K562 (cell line): ENCODE measurements around the gene NTN1. TPM values are rescaled to one million over a fixed set of nuclear protein-coding genes. Genes with fewer than 3 reads are reported as not detected.

Experiments
- ATAC-seq: fragments of 200-7000 bp; cut with Tn5 transposase; 3 replicates; pipeline ENCODE4 v1.9.1; 2020; ENCODE audit warnings: moderate library complexity
- BruUV-seq: library from RNA; stranded (reverse); fragments of 400-500 nt; replicated peaks from 2 replicates; lab custom pipeline; 2021; lab: Mats Ljungman, UMichigan
- CTCF ChIA-PET: fragments of 300-600 bp; formaldehyde crosslinking; extraction: SDS; loops from one replicate; lab custom pipeline; 2021; ENCODE audit warnings: low intra/inter-chr PET ratio; lab: Yijun Ruan, JAX
- POLR2A ChIA-PET: fragments of 300-600, 350-650 bp; sonication (Branson Sonifier 250); formaldehyde crosslinking; extraction: SDS; loops from one replicate; lab custom pipeline; 2021; ENCODE audit warnings: antibody characterized with exemption, inconsistent platforms; lab: Yijun Ruan, JAX
- DNase-seq, 4 experiments: peaks; one replicate each; pipeline versions ENCODE4 v3.0.0 to v3.0.0-alpha.2; 2011 to 2018; ENCODE audit warnings: low spot score in 3 of 4, mixed read lengths in 3 of 4; ENCODE audit errors: extremely low read depth in 1 of 4
- FAIRE-seq: peaks from 2 replicates; lab custom pipeline; 2011; peaks lifted over from hg19 to GRCh38; lab: Jason Lieb, UNC
- H2AFZ ChIP-seq: 2 replicates; pipeline ENCODE4 v1.6.0; 2011; ENCODE audit warnings: low read depth, low read length, control low read depth, inconsistent platforms
- H3K27ac ChIP-seq: fragments of 200-600 bp; 3 replicates; pipeline ENCODE4 v1.8.0; 2011; ENCODE audit warnings: low read depth, mild to moderate bottlenecking, control low read depth, inconsistent platforms, low read length, moderate library complexity, mixed read lengths; ENCODE audit errors: extremely low read depth
- H3K27me3 ChIP-seq, 2 experiments: fragments of 300-600 bp in 1 of 2; 2 replicates in 1 of 2; 3 replicates in 1 of 2; pipeline versions ENCODE4 v1.6.0 to v1.8.0; 2011; ENCODE audit warnings: inconsistent platforms in 2 of 2, low read length in 2 of 2, mild to moderate bottlenecking in 1 of 2, mixed read lengths in 1 of 2, moderate library complexity in 1 of 2; ENCODE audit not compliant: control insufficient read depth in 2 of 2, insufficient read depth in 2 of 2
- H3K36me3 ChIP-seq: fragments of 300-600 bp; 3 replicates; pipeline ENCODE4 v1.8.0; 2011; ENCODE audit warnings: mild to moderate bottlenecking, low read length, inconsistent platforms; ENCODE audit not compliant: control insufficient read depth, insufficient read depth
- H3K4me1 ChIP-seq, 2 experiments: fragments of 200-600 bp in 1 of 2; replicated peaks in 1 of 2; 2 replicates in 1 of 2; 3 replicates in 1 of 2; pipeline versions ENCODE4 v1.5.1 to v1.8.0; 2011; ENCODE audit warnings: inconsistent platforms in 2 of 2, low read length in 2 of 2, mild to moderate bottlenecking in 1 of 2, mixed read lengths in 1 of 2, moderate library complexity in 1 of 2; ENCODE audit not compliant: control insufficient read depth in 2 of 2, insufficient read depth in 2 of 2
- H3K4me2 ChIP-seq: 2 replicates; pipeline ENCODE4 v1.6.1; 2011; ENCODE audit warnings: low read length, control low read depth, inconsistent platforms, mixed read lengths; ENCODE audit not compliant: insufficient read depth
- H3K4me3 ChIP-seq: fragments of 200-600 bp; sonication (generic), shearing (Covaris generic); 2 replicates; pipeline ENCODE4 v1.5.1; 2016; ENCODE audit warnings: control low read depth, inconsistent platforms
- H3K79me2 ChIP-seq: fragments of 200-600 bp; 3 replicates; pipeline ENCODE4 v1.8.0; 2011; ENCODE audit warnings: low read length, inconsistent platforms; ENCODE audit not compliant: control insufficient read depth, insufficient read depth
- H3K9ac ChIP-seq, 2 experiments: 2 replicates each; pipeline versions ENCODE4 v1.6.0 to v1.6.1; 2011; ENCODE audit warnings: low read depth in 2 of 2, low read length in 2 of 2, control low read depth in 1 of 2, inconsistent platforms in 1 of 2, mild to moderate bottlenecking in 1 of 2, mixed read lengths in 1 of 2; ENCODE audit not compliant: insufficient read depth in 1 of 2
- H3K9me1 ChIP-seq: one replicate; pipeline ENCODE4 v1.6.0; 2011; ENCODE audit warnings: inconsistent platforms, mild to moderate bottlenecking, low read length, moderate library complexity; ENCODE audit not compliant: control insufficient read depth, insufficient read depth
- H3K9me3 ChIP-seq: replicated peaks from 2 replicates; pipeline ENCODE4 v1.5.1; 2011; ENCODE audit warnings: low read depth, low read length, inconsistent platforms; ENCODE audit not compliant: control insufficient read depth, insufficient read depth
- H4K20me1 ChIP-seq: replicated peaks from 2 replicates; pipeline ENCODE4 v1.6.1; 2011; ENCODE audit warnings: low read length, inconsistent platforms, mixed read lengths; ENCODE audit not compliant: control insufficient read depth, insufficient read depth
- MBD2 ChIP-seq: sonication (generic); IDR thresholded peaks from 2 replicates; pipeline ENCODE4 v1.6.1; 2016; ENCODE audit warnings: low read depth, borderline replicate concordance
- MED1 ChIP-seq: sonication (generic); formaldehyde crosslinking; IDR thresholded peaks from 2 replicates; pipeline ENCODE4 v1.8.1; 2023; ENCODE audit warnings: missing genetic modification reagents, borderline replicate concordance
- NFIC ChIP-seq: fragments of 450-650 bp; IDR thresholded peaks from 2 replicates; pipeline ENCODE4 v1.6.1; 2017; ENCODE audit warnings: mild to moderate bottlenecking, inconsistent platforms
- SAP30 ChIP-seq: fragments of 200-600 bp; sonication (generic); IDR thresholded peaks from 2 replicates; pipeline ENCODE4 v1.6.1; 2012; ENCODE audit warnings: borderline replicate concordance, low read depth, mild to moderate bottlenecking, moderate library complexity, low read length, control low read depth, inconsistent platforms; ENCODE audit not compliant: insufficient read depth, poor library complexity, severe bottlenecking
- THRAP3 ChIP-seq: fragments of 450-650 bp; IDR thresholded peaks from 2 replicates; pipeline ENCODE4 v1.6.1; 2016; ENCODE audit warnings: mild to moderate bottlenecking, inconsistent platforms, borderline replicate concordance
- U2AF1 ChIP-seq: fragments of 200-400 bp; formaldehyde crosslinking; optimal IDR thresholded peaks from 2 replicates; pipeline ENCODE3; 2017; ENCODE audit warnings: mild to moderate bottlenecking, low read depth, low read length, moderate library complexity
- ZC3H8 ChIP-seq: fragments of 450-650 bp; IDR thresholded peaks from 2 replicates; pipeline ENCODE4 v1.6.1; 2017
- ZNF354B ChIP-seq: fragments of 250-450 bp; sonication (Bioruptor Pico); IDR thresholded peaks from 2 replicates; pipeline ENCODE4 v1.4.0; 2020
- WGBS: fragments of 100-300 bp; shearing (Covaris generic); methylation state at CpG from one replicate; pipeline ENCODE4 v1.1.6; 2016; ENCODE audit warnings: low coverage, mixed read lengths; ENCODE audit not compliant: insufficient coverage; ENCODE audit errors: missing lambda C conversion rate; 5-methylcytosine and 5-hydroxymethylcytosine counted together
- in situ Hi-C: fragments of 300-500 bp; cut with MboI; formaldehyde crosslinking; loops from 4 replicates; pipeline ENCODE4 v1.15.0; 2018; ENCODE audit warnings: inconsistent platforms, mixed read lengths
- intact Hi-C: fragments of 100-400 bp; cut with micrococcal nuclease; formaldehyde crosslinking; loops from 2 replicates; pipeline ENCODE4 v1.14.2; 2022
- polyA plus RNA-seq, 8 experiments: library from polyadenylated mRNA; depleted of rRNA in 4 of 8; stranded (reverse) in 5 of 8; unstranded in 3 of 8; fragments of >200 nt; fragmentation: Nextera tagmentation in 2 of 8; fragmentation: Illumina TruSeq in 1 of 8; extraction: Ambion mirVana in 2 of 8; extraction: Trizol in 1 of 8; gene quantifications; 2 replicates each; pipeline versions ENCODE4 v1.2.1 to v1.2.3, GENCODE V29; 2011 to 2014; ENCODE audit warnings: inconsistent platforms in 1 of 8, missing spikeins in 1 of 8
- total RNA-seq, 7 experiments: library from RNA; depleted of rRNA in 6 of 7; stranded (reverse); fragments of >200 nt in 6 of 7; fragmentation: Illumina TruSeq in 2 of 7; extraction: Trizol in 2 of 7; gene quantifications; 2 replicates each; pipeline versions ENCODE4 v1.2.1 to v1.2.3, GENCODE V29; 2011 to 2021; ENCODE audit warnings: low replicate concordance in 1 of 7
- TF ChIP-seq, protein P1 (sequence below): fragments of 250-450 bp; sonication (Bioruptor Pico); IDR thresholded peaks from 2 replicates; pipeline ENCODE4 v1.4.0; 2020; ENCODE audit warnings: mild to moderate bottlenecking, moderate library complexity
- TF ChIP-seq, protein P2 (sequence below): fragments of 450-650 bp; IDR thresholded peaks from 2 replicates; pipeline ENCODE4 v1.6.1; 2018; ENCODE audit not compliant: partially characterized antibody
- TF ChIP-seq, protein P3 (sequence below): fragments of 250-450 bp; sonication (Bioruptor Pico); IDR thresholded peaks from 2 replicates; pipeline ENCODE4 v1.8.0; 2022; ENCODE audit warnings: moderate library complexity, mild to moderate bottlenecking, inconsistent platforms
- TF ChIP-seq, protein P4 (sequence below): sonication (generic); formaldehyde crosslinking; IDR thresholded peaks from 2 replicates; pipeline ENCODE4 v1.8.1; 2022; ENCODE audit warnings: missing genetic modification reagents

The NTN1 gene
- total and polyA plus RNA-seq, 9 of the 15 experiments (the other 6 are each of a cell fraction or from before 2014, with no cell fraction given), result 0.02 TPM; not detected in 8

DNA sequence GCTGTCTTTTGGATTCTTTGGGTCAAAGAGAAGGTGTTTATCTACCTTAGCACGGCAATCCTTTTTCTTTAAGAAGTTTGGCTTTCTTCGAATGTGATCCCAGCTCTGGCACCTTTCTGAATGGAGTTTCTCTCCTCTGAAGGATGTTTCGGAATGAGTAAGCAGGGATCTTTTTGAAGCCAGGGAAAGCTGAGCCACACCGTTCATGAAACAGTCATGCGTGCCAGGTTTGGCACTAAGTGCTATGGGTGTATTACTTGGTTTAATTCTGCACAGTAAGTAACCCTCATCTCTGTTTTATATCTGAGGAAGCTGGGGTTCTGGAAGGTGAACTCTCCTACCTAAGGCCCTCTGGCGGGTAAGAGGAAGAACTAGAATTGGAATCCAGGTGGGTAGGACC lies 234.5 kb downstream of the NTN1 start:
- POLR2A ChIA-PET, result no interaction called here
- in situ Hi-C loops (no loop called here), intact Hi-C loops (no loop called here)
- FAIRE-seq, result no peak
- BruUV-seq, result no TSS peak
- Histone ChIP-seq H2AFZ (no peak overlapping the region), H3K9me1 (no peaks in the 10 kb centered on the region), H3K9ac (no peak overlapping the region), H4K20me1 (0 out of 2 replicates have a peak, but pooled peaks cover 3% of the 10 kb centered on the region), H3K4me1 (no peaks in the 10 kb centered on the region), H3K4me3 (no peak overlapping the region), H3K9me3 (no peaks in the 10 kb centered on the region), H3K79me2 (no peaks in the 10 kb centered on the region), H3K36me3 (no peaks in the 10 kb centered on the region), H3K4me2 (no peak overlapping the region), H3K27me3 (peaks cover 7 to 23% of the 10 kb centered on the region in 2 experiments; a peak in 3 of 5 replicates), H3K27ac (no peak overlapping the region)
- ATAC-seq, result no peak
- WGBS, result 0% methylated on average over 6 of the region's 6 CpGs
- no peak for DNase-seq
- CTCF ChIA-PET, result no interaction called here
- TF ChIP-seq MBD2 (no peak), SAP30 (no peak), ZC3H8 (no peak), ZNF354B (CRISPR knock-in tag) (no peak), U2AF1 (no peak), MED1 (CRISPR knock-in tag) (no peak), NFIC (no peak), THRAP3 (no peak)
- TF ChIP-seq, protein P1, sequence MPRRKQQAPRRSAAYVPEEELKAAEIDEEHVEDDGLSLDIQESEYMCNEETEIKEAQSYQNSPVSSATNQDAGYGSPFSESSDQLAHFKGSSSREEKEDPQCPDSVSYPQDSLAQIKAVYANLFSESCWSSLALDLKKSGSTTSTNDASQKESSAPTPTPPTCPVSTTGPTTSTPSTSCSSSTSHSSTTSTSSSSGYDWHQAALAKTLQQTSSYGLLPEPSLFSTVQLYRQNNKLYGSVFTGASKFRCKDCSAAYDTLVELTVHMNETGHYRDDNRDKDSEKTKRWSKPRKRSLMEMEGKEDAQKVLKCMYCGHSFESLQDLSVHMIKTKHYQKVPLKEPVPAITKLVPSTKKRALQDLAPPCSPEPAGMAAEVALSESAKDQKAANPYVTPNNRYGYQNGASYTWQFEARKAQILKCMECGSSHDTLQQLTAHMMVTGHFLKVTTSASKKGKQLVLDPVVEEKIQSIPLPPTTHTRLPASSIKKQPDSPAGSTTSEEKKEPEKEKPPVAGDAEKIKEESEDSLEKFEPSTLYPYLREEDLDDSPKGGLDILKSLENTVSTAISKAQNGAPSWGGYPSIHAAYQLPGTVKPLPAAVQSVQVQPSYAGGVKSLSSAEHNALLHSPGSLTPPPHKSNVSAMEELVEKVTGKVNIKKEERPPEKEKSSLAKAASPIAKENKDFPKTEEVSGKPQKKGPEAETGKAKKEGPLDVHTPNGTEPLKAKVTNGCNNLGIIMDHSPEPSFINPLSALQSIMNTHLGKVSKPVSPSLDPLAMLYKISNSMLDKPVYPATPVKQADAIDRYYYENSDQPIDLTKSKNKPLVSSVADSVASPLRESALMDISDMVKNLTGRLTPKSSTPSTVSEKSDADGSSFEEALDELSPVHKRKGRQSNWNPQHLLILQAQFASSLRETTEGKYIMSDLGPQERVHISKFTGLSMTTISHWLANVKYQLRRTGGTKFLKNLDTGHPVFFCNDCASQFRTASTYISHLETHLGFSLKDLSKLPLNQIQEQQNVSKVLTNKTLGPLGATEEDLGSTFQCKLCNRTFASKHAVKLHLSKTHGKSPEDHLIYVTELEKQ (CRISPR knock-in tag), result no peak
- TF ChIP-seq, protein P2, sequence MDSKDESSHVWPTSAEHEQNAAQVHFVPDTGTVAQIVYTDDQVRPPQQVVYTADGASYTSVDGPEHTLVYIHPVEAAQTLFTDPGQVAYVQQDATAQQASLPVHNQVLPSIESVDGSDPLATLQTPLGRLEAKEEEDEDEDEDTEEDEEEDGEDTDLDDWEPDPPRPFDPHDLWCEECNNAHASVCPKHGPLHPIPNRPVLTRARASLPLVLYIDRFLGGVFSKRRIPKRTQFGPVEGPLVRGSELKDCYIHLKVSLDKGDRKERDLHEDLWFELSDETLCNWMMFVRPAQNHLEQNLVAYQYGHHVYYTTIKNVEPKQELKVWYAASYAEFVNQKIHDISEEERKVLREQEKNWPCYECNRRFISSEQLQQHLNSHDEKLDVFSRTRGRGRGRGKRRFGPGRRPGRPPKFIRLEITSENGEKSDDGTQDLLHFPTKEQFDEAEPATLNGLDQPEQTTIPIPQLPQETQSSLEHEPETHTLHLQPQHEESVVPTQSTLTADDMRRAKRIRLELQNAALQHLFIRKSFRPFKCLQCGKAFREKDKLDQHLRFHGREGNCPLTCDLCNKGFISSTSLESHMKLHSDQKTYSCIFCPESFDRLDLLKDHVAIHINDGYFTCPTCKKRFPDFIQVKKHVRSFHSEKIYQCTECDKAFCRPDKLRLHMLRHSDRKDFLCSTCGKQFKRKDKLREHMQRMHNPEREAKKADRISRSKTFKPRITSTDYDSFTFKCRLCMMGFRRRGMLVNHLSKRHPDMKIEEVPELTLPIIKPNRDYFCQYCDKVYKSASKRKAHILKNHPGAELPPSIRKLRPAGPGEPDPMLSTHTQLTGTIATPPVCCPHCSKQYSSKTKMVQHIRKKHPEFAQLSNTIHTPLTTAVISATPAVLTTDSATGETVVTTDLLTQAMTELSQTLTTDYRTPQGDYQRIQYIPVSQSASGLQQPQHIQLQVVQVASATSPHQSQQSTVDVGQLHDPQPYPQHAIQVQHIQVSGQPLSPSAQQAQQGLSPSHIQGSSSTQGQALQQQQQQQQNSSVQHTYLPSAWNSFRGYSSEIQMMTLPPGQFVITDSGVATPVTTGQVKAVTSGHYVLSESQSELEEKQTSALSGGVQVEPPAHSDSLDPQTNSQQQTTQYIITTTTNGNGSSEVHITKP, result no peak
- TF ChIP-seq, protein P3, sequence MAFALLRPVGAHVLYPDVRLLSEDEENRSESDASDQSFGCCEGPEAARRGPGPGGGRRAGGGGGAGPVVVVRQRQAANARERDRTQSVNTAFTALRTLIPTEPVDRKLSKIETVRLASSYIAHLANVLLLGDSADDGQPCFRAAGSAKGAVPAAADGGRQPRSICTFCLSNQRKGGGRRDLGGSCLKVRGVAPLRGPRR (CRISPR knock-in tag), result no peak
- TF ChIP-seq, protein P4, sequence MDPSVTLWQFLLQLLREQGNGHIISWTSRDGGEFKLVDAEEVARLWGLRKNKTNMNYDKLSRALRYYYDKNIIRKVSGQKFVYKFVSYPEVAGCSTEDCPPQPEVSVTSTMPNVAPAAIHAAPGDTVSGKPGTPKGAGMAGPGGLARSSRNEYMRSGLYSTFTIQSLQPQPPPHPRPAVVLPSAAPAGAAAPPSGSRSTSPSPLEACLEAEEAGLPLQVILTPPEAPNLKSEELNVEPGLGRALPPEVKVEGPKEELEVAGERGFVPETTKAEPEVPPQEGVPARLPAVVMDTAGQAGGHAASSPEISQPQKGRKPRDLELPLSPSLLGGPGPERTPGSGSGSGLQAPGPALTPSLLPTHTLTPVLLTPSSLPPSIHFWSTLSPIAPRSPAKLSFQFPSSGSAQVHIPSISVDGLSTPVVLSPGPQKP (CRISPR knock-in tag), result no peak
